ENCODE results near the gene DALRD3. TPM values are rescaled to one million over a fixed set of nuclear protein-coding genes. Genes with fewer than 3 reads are reported as not detected.

The DALRD3 gene
- polyA plus RNA-seq, 1 of the 3 experiments (the other 2 are of a cell fraction) = 82.7 TPM

- TF ChIP-seq JUND (IDR thresholded peaks at IDR 0.05) (peak; percentile 73; the same call in 1 of the 2 replicates), NFIC (IDR thresholded peaks at IDR 0.05; ENCODE audit: borderline replicate concordance) (no peak), FOXM1 (IDR thresholded peaks at IDR 0.05; ENCODE audit: low read depth) (no peak), MXI1 (IDR thresholded peaks at IDR 0.05; ENCODE audit: low read depth, low read length) (no peak), EP300 (IDR thresholded peaks at IDR 0.05; ENCODE audit: borderline replicate concordance in 1 of 2, low read depth in 1 of 2, low read length in 1 of 2) (peak in 1 of 2 experiments; percentile 26; a peak in 1 of 4 replicates), GATA2 (CRISPR knock-in tag; IDR thresholded peaks at IDR 0.05) (no peak), RXRA (IDR thresholded peaks at IDR 0.05; ENCODE audit: borderline replicate concordance, low read depth) (no peak), NRF1 (IDR thresholded peaks at IDR 0.05; ENCODE audit: low read depth, low read length) (no peak), MAX (IDR thresholded peaks at IDR 0.05; ENCODE audit: low read depth) (no peak), POLR2AphosphoS5 (IDR thresholded peaks at IDR 0.05; ENCODE audit: low read depth, low read length) (peak; percentile 42; the same call in 1 of the 2 replicates), REST (IDR thresholded peaks at IDR 0.05; ENCODE audit: low read depth, low read length) (no peak), PBX3 (IDR thresholded peaks at IDR 0.05) (no peak), CHD2 (IDR thresholded peaks at IDR 0.05; ENCODE audit: low read length, partially characterized antibody) (no peak), SMC3 (IDR thresholded peaks at IDR 0.05; ENCODE audit: low read depth, low read length) (no peak), TEAD4 (IDR thresholded peaks at IDR 0.05; ENCODE audit: borderline replicate concordance, insufficient read depth) (peak; percentile 49; the same call in 1 of the 2 replicates)
Measured at GRCh38 chr3:48989796-48990635, 28.4 kb downstream of the DALRD3 start, which contains the start of gene P4HTM (continued).

All from SK-N-SH (cell line).